Natural killer cell (primary cell): ENCODE data around the gene FAM184B. TPM values are rescaled to one million over a fixed set of nuclear protein-coding genes. Genes with fewer than 3 reads are reported as not detected.

Experiments
- ATAC-seq, 3 donors: fragments of 150-1000 bp in 2 of 3; fragments of 200-7000 bp in 1 of 3; cut with Tn5 transposase; 1 replicate in 1 of 3; 2 replicates in 2 of 3; pipeline ENCODE4 v1.10.0; 2021; ENCODE audit warnings: mild to moderate bottlenecking in 2 of 3, moderate library complexity in 2 of 3
- DNase-seq, 2 donors: peaks; one replicate each; pipeline versions ENCODE4 v3.0.0 to v3.0.0-alpha.2; 2013 to 2021; ENCODE audit warnings: mixed read lengths in 1 of 2
- H3K27ac ChIP-seq: one replicate; pipeline ENCODE4 v1.5.1; 2013; ENCODE audit warnings: mild to moderate bottlenecking, low read length
- H3K27me3 ChIP-seq: one replicate; pipeline ENCODE4 v1.6.1; 2013; ENCODE audit warnings: low read length; ENCODE audit not compliant: control insufficient read depth, insufficient read depth
- H3K36me3 ChIP-seq: one replicate; pipeline ENCODE4 v1.6.1; 2013; ENCODE audit warnings: low read length; ENCODE audit not compliant: control insufficient read depth, insufficient read depth
- H3K4me1 ChIP-seq: one replicate; pipeline ENCODE4 v1.6.1; 2013; ENCODE audit warnings: low read length; ENCODE audit not compliant: control insufficient read depth, insufficient read depth
- H3K4me3 ChIP-seq: one replicate; pipeline ENCODE4 v1.5.1; 2013; ENCODE audit warnings: low read length
- H3K9me3 ChIP-seq: one replicate; pipeline ENCODE4 v1.6.1; 2013; ENCODE audit warnings: low read length; ENCODE audit not compliant: control insufficient read depth, insufficient read depth
- H3K27ac Mint-ChIP-seq, 2 donors: one replicate each; pipeline ENCODE4 v1.8.0; 2022; ENCODE audit warnings: mild to moderate bottlenecking in 2 of 2, mixed read lengths in 2 of 2, moderate library complexity in 1 of 2
- H3K27me3 Mint-ChIP-seq, 2 donors: one replicate each; pipeline ENCODE4 v1.8.0; 2022; ENCODE audit warnings: low read depth in 2 of 2, mixed read lengths in 2 of 2
- H3K36me3 Mint-ChIP-seq: one replicate; pipeline ENCODE4 v1.8.0; 2022; ENCODE audit warnings: mixed read lengths
- H3K4me1 Mint-ChIP-seq, 2 donors: one replicate each; pipeline ENCODE4 v1.8.0; 2022; ENCODE audit warnings: mixed read lengths in 2 of 2
- H3K4me3 Mint-ChIP-seq: one replicate; pipeline ENCODE4 v1.8.0; 2022; ENCODE audit warnings: mild to moderate bottlenecking, moderate library complexity, mixed read lengths
- H3K9me3 Mint-ChIP-seq, 2 donors: one replicate each; pipeline ENCODE4 v1.8.0; 2022; ENCODE audit warnings: mixed read lengths in 2 of 2
- CTCF ChIP-seq: fragments of 200-600 bp; IDR thresholded peaks from one replicate; pipeline ENCODE4 v1.8.0; 2022; ENCODE audit warnings: antibody characterized with exemption
- WGBS: methylation state at CpG from one replicate; pipeline ENCODE4 v1.1.7; 2013; ENCODE audit warnings: missing lambda C conversion rate; ENCODE audit not compliant: insufficient coverage; 5-methylcytosine and 5-hydroxymethylcytosine counted together
- intact Hi-C: fragments of 100-400 bp; cut with micrococcal nuclease; formaldehyde crosslinking; loops from one replicate; pipeline ENCODE4 v1.14.2; 2022
- total RNA-seq, 4 donors: library from RNA; stranded (reverse); fragments of 120-200 nt in 1 of 4; gene quantifications; one replicate each; pipeline versions ENCODE4 v1.2.3 to v1.2.4, GENCODE V29; 2013 to 2022

Gene FAM184B
- total RNA-seq, 3 donors from 2014 or later (not counting 1 experiment from before 2014, with no cell fraction given), result 0.05 TPM; not detected in 2

- H3K9me3 Mint-ChIP-seq, result no peaks in the 10 kb centered on the region
- no peak for DNase-seq
- H3K27me3 Mint-ChIP-seq, result peaks cover 0 to 12% of the 10 kb centered on the region in 2 donors
- H3K27ac ChIP-seq, result no peak overlapping the region
- ATAC-seq, result no peak
- peaks cover 12% of the 10 kb centered on the region in 2 donors for H3K4me1 Mint-ChIP-seq
- no peak overlapping the region for H3K27ac Mint-ChIP-seq
- intact Hi-C loops, result loop anchor here (5.0 kb wide), 1 partner anchor 43 kb away; the partner anchor contains the start of genes DCAF16 and NCAPG
- WGBS, result 80% methylated on average over 7 of the region's 8 CpGs
- H3K36me3 ChIP-seq, result no peaks in the 10 kb centered on the region
- H3K4me3 ChIP-seq, result no peak overlapping the region
- no peak overlapping the region for H3K4me3 Mint-ChIP-seq
- H3K4me1 ChIP-seq, result no peaks in the 10 kb centered on the region
- no peak for TF ChIP-seq CTCF
- no peaks in the 10 kb centered on the region for H3K9me3 ChIP-seq
- H3K27me3 ChIP-seq, result no peaks in the 10 kb centered on the region
- no peaks in the 10 kb centered on the region for H3K36me3 Mint-ChIP-seq
Measured at GRCh38 chr4:17769406-17770174, 11.8 kb downstream of the FAM184B start.

DNA sequence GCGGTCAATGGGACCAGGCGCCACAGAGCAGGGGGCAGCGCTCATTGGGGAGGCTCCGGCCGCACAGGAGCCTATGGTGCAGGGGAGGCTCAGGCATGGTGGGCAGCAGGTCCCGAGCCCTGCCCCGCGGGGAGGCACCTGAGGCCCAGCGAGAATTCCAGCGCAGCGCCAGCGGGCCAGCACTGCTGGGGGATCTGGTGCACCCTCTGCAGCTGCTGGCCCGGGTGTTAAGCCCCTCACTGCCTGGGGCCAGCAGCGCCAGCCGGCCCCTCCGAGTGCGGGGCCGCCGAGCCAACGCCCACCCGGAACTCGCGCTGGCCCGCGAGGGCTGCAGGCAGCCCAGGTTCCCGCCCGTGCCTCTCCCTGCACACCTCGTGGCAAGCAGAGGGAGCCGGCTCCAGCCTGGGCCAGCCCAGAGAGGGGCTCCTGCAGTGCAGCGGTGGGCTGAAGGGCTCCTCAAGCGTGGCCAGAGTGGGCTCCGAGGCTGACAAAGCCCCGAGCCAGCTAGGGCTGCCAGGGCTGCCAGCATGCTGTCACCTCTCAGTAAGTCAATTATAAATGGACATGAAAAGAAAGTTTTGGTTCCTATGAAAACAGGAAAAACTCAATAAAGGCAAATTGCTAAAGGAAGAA is 14.5 kb downstream of the FAM184B start:
- H3K27ac Mint-ChIP-seq, result no peak overlapping the region
- no peak for TF ChIP-seq CTCF
- H3K4me3 Mint-ChIP-seq, result no peak overlapping the region
- ATAC-seq (no peak), DNase-seq (no peak)
- Histone ChIP-seq H3K4me3 (no peak overlapping the region), H3K9me3 (no peaks in the 10 kb centered on the region), H3K27ac (no peak overlapping the region), H3K27me3 (no peaks in the 10 kb centered on the region), H3K36me3 (no peaks in the 10 kb centered on the region), H3K4me1 (no peaks in the 10 kb centered on the region)
- H3K4me1 Mint-ChIP-seq, result peaks cover 12% of the 10 kb centered on the region in 2 donors
- H3K9me3 Mint-ChIP-seq, result no peaks in the 10 kb centered on the region
- no peaks in the 10 kb centered on the region for H3K36me3 Mint-ChIP-seq
- WGBS, result 96% methylated on average over 33 of the region's 33 CpGs
- H3K27me3 Mint-ChIP-seq, result peaks cover 0 to 11% of the 10 kb centered on the region in 2 donors
- intact Hi-C loops, result loop anchor here (5.0 kb wide), 1 partner anchor 45 kb away; the partner anchor contains the start of genes DCAF16 and NCAPG

- no peaks in the 10 kb centered on the region for H3K4me1 ChIP-seq
- no peaks in the 10 kb centered on the region for H3K9me3 Mint-ChIP-seq
- 27% methylated on average over 11 of the region's 11 CpGs for WGBS
- no peak overlapping the region for H3K4me3 ChIP-seq
- H3K27ac ChIP-seq, result no peak overlapping the region
- no peaks in the 10 kb centered on the region for H3K36me3 Mint-ChIP-seq
- H3K27me3 Mint-ChIP-seq, result peaks cover 0 to 6% of the 10 kb centered on the region in 2 donors
- H3K4me1 Mint-ChIP-seq, result peaks cover 12% of the 10 kb centered on the region in 2 donors
- H3K4me3 Mint-ChIP-seq, result peak overlapping the region; percentile 76
- intact Hi-C loops, result loop anchor here (5.0 kb wide), 1 partner anchor 47 kb away; the partner anchor contains the start of genes DCAF16 and NCAPG
- H3K36me3 ChIP-seq, result no peaks in the 10 kb centered on the region
- DNase-seq (no peak), ATAC-seq (peak; percentile 74 to 88 (median 82))
- H3K9me3 ChIP-seq, result no peaks in the 10 kb centered on the region
- H3K27me3 ChIP-seq, result no peaks in the 10 kb centered on the region
- TF ChIP-seq CTCF, result no peak
- H3K27ac Mint-ChIP-seq, result peak overlapping the region; percentile 71 to 77
Measured at GRCh38 chr4:17765514-17766286, 15.7 kb downstream of the FAM184B start.
